ENCODE results near the gene HTR1E. TPM values are rescaled to one million over a fixed set of nuclear protein-coding genes. Genes with fewer than 3 reads are reported as not detected.

HTR1E gene
- total and polyA plus RNA-seq, 11 donors, result not detected

- no peak for TF ChIP-seq POLR2A (IDR thresholded peaks at IDR 0.05)
- TF ChIP-seq CTCF (IDR thresholded peaks at IDR 0.05), result no peak
- DNase-seq (no peak), ATAC-seq (no peak)
- 61 to 75% (median 68%) methylated on average over 3 of the region's 3 CpGs for WGBS, 4 donors
- Histone ChIP-seq H3K36me3 (no peaks in the 10 kb centered on the region), H3K27me3 (no peaks in the 10 kb centered on the region), H3K27ac (no peak overlapping the region), H3K9me3 (no peaks in the 10 kb centered on the region), H3K4me1 (no peaks in the 10 kb centered on the region), H3K4me3 (no peak overlapping the region)
- intact Hi-C loops (cut with DNase I), result no loop called here
Measured at GRCh38 chr6:86949771-86950170, 12.4 kb downstream of the HTR1E start.

- no peak for ATAC-seq
- no peak for DNase-seq
- no peak overlapping the region for H3K4me3 ChIP-seq
- H3K9me3 ChIP-seq, result no peaks in the 10 kb centered on the region
- intact Hi-C loops (cut with DNase I), result no loop called here
- H3K27me3 ChIP-seq, result no peaks in the 10 kb centered on the region
- no peaks in the 10 kb centered on the region for H3K36me3 ChIP-seq
- 63 to 70% (median 66%) methylated on average over 1 of the region's 1 CpG for WGBS, 4 donors
- TF ChIP-seq CTCF (IDR thresholded peaks at IDR 0.05) (no peak), POLR2A (IDR thresholded peaks at IDR 0.05) (no peak)
- no peak overlapping the region for H3K27ac ChIP-seq
- H3K4me1 ChIP-seq, result no peaks in the 10 kb centered on the region
Measured at GRCh38 chr6:86952991-86953390, 15.7 kb downstream of the HTR1E start.

GRCh38 chr6:86959656-86960055, 22.3 kb downstream of the HTR1E start:
- Histone ChIP-seq H3K4me3 (no peak overlapping the region), H3K4me1 (no peaks in the 10 kb centered on the region), H3K36me3 (no peaks in the 10 kb centered on the region), H3K9me3 (no peaks in the 10 kb centered on the region), H3K27me3 (no peaks in the 10 kb centered on the region), H3K27ac (no peak overlapping the region)
- 47 to 78% (median 52%) methylated on average over 2 of the region's 2 CpGs for WGBS, 4 donors
- intact Hi-C loops (cut with DNase I), result no loop called here
- DNase-seq (no peak), ATAC-seq (no peak)
- TF ChIP-seq CTCF (IDR thresholded peaks at IDR 0.05), result no peak

GRCh38 chr6:86961455-86962200, 24.3 kb downstream of the HTR1E start:
- Histone ChIP-seq H3K4me3 (no peak overlapping the region), H3K27ac (no peak overlapping the region), H3K27me3 (no peaks in the 10 kb centered on the region), H3K9me3 (no peaks in the 10 kb centered on the region), H3K36me3 (no peaks in the 10 kb centered on the region), H3K4me1 (no peaks in the 10 kb centered on the region)
- 62 to 71% (median 67%) methylated on average over 8 of the region's 8 CpGs for WGBS, 4 donors
- intact Hi-C loops (cut with DNase I), result no loop called here
- TF ChIP-seq CTCF (IDR thresholded peaks at IDR 0.05) (no peak), POLR2A (IDR thresholded peaks at IDR 0.05) (no peak)
- DNase-seq (no peak), ATAC-seq (no peak)

Measured in heart left ventricle (tissue), 16 donors.